Measurements from ENCODE around the gene RGS11.

RGS11 gene

DNA sequence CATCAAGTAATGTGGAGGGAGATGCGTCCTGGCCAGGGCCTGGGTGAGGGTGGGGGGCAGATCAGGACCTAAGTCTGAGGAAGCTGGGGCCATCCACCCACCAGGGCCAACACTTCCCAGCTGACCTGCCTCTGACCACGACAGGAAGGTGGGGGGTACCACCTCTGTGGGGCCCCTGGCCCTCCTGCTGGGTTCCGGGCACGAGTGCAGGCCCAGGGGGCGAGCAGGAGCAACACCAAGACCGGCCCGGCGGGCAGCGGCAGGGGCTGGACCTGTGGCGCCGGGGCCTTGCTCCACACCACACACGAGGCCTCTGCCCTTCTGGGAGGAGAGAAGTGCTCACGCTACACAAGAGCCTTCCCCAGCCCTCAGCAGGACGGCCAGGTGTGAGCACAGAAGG lies 20.5 kb upstream of the RGS11 start:
- DNase-seq: no peak

DNA sequence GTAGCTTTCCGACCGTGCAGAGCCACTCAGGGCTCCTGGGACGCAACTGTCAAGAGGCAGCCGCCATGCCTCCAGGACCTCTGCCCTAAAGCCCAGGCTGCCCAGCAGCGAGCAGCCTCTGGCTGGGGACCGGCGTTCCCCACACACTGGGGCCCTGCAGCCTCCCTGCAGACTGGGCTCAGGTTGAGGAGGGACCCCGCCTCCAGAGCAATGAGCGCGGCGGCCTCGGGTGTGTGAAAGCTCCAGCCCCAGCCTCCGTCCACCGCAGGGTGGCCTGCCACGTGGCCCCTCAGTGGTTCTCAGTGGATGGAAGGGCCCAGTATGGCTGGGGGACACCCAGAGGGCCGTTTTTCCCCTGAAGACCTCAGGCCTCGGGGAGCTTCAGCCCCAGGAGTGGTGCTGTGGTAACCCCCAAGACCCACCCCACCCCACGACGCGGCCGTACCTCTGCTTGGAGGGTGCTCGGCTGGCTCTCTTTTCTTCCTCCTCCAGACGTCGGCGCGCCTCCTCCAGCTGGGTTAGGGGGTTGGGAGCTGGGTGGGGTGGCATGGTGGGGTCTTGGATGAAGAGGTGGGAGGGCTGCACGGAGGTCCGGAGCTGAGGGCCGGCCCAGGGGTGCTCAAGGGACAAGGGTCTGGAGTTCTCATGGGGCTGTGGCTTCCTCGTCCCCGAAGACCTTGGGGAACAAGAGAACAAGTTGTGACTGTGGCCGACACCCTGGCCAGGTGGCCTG lies 17.5 kb upstream of the RGS11 start:
- DNase-seq: no peak

DNA sequence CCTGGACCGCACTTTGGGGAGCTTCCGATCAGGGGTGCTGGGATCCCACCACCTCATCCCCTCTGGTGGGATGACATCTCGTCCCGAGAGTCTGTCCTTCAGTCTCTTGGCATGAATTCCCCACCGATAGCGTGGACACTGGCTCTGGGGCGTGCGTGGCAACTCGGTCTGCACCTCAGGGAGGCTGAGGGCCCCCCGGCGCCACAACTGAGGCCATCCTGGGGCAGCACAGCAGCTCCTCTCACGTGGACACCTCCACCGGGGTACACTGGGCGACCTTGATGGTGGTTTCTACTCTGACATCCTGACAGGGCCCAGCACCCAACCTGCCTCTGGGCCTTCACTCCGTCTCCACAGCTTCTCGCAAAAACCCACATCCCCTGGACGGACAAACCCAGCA lies 15.8 kb upstream of the RGS11 start:
- no peak for DNase-seq

DNA sequence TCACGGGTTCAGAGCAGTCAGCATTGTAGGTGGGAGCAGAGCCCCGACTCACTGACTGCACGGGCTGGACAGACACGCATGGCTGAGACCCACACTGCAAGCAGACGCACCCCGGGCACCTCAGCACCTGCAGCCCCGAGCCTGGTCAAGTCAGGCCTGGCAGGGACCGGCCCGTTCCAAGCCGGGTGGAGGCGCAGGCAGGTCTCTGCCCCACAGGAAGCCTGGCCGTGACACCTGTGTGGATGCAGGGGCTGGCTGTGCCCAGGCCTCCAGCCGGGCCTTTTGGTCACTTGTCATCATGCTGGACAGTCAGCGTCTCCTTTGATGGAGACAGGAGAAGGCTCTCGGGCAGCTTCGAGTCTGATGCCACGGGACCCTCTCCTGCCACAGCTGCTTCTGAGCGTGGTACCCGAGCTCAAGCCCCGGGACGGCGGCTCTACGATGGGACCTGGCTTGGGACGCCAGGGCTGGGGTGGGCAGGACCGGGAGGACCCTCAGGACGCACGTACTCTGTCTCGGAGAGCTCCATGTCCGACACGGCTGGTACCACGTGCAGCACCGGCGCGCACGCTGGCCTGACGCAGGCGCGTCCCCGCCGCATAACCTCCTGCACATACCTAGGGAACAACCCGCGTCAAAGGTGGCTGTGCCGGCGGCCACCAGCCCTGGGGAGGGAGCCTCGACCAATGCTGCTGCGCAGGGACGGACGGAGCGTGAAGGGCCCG lies 15.1 kb upstream of the RGS11 start:
- no peak for DNase-seq

DNA sequence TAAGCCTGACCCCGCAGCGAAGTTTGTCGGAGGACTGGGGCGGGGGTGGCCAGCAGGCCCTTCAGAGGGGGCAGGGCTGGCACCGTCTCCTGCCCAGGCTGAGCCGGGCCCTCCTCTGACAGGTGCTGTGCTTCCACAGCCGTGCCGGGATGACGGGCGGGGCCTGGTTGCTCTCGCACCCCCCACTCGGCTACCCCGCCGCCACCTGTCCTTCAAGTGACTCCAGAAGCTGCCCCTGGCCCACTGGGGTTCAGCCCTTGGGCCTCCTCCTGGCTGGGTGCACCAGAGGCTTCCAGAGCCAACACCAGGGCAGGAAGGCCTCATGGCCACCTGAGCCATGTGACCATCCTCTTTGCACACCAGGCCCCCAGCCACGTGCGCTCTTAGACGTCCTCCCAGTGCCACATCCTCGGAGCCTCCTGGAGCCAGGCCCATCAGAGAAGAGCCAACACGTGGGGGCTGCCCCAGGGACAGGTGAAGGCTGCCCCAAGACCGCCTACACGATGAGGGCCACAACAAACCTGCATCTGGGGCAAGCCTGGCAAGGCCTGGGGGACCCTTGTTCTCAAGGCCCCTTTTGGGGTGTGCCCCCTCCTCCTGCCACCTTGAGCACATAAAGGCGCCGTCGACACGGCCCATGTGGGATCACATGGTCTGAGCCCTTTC lies 14.4 kb upstream of the RGS11 start:
- no peak for DNase-seq

DNA sequence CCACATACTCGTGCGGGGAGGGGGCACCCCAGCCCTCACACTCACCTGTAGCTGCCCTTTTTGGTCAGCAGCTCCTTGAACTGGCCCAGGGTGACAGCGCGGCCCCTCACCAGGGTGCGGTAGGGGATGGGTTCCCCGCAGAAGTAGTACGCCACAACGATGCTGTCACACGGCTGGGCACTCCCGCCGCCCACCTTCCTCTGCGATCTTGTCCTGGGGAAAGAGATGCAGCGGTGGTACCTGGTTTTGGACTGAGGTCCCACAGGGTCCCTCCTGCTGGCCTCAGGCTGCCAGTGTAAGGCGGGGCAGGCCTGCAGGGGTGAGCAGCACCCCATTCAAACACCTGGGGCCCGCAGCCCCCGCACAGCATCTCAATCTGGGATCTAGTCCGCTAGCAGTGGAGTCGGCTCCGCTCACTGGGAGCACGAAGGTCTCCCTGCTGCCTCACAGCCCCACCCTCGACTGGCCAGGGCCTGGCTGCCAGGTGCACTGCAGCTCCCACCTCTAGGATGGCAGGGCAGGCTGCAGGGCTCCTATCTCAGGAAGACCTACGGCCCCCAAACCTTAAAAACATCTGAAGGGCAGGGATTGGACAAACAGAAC lies 13.8 kb upstream of the RGS11 start:
- no peak for DNase-seq

DNA sequence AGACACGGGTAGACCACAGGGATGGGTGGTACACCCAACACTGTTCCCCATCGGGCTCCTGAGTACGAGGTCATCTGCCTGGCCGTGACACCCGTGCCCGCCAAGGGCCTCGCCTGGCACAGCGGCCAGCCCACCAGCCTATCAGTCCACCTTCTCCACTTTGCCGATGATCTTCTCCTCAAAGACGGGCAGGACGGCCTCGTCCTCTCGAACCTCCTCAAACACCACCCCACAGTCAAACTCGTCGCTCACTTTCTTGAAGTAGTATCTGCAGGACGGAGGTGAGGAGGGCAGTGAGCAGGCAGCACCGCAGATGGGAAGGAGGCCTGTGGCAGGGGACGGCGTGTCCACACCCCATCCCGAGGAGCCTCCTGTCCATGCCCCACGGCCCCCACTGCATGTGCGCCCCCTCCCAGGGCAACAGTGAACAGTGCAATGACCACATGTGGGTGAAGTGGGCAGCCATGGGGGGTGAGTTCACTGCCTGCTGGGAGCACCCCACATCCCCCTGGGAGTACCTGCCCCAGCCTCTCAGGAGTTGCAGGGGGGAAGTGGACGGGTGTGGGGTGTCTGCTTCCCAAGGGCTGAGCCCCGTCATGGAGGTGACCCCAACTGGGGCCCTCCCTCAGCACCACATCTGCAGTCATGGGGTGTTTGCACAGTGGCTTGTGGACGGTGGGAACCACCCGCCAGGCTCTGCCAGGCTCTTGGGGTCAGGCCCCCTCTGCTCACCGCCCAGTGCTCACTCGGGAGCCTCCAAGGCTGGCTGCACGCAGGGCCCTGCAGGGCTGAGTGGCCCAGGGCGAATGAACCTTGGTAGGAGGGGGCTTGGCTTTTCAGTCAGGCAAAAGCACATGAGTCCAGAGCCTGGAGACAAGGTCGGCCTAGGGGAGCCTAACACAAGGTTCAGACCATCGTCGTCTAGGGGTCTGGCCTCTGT lies 12.5 kb upstream of the RGS11 start:
- no peak for DNase-seq

DNA sequence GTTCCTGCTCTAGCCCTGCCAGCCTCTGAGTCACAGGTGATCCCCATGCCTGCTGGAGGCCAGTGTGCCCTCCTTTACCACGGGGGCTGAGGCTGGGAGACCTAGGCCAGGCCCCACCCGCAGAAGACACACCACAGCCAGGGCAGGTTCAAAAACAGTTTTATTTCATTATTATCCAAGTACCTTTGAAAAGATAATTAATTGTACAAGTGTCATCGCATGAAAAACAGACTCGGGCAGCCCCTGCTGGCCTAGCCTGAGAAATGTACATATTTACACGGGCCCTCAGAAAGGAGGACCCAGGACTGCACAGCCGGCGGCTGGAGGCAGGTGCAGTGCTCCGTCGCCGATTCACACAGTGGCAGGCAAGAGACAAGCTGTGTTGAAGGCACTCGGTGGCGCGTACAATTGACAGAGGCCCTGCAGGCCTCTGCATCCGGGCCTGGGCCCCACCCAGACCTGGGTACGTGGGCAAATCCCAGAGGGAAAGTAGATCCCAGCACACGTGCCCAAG lies 11.6 kb upstream of the RGS11 start:
- DNase-seq: no peak

DNA sequence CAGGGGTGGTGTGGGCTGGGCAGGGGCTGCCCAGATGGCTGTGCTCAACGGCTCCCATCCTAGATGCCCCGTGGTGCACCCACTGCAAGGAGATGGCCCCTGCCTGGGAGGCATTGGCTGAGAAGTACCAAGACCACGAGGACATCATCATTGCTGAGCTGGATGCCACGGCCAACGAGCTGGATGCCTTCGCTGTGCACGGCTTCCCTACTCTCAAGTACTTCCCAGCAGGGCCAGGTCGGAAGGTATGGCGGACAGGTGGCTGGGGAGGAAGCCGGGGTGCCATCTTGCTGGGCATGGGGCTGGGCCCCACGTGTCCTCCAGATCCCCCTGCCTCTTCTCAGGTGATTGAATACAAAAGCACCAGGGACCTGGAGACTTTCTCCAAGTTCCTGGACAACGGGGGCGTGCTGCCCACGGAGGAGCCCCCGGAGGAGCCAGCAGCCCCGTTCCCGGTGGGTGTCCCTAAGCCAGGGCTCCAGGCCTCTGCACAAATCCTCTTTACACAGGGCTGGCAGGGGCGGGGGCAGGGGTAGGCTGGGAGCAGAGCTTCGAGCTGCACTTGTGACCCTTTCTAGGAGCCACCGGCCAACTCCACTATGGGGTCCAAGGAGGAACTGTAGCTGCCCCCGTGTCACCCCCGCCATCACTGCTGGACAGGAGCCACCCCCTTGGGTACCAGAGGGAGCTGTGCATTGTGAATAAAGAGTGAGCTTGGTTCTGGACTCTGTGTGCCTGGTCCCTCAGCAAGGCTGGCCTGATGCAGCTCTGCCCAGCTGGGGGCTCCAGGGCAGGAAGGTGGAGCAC lies 10.9 kb upstream of the RGS11 start:
- DNase-seq: no peak

DNA sequence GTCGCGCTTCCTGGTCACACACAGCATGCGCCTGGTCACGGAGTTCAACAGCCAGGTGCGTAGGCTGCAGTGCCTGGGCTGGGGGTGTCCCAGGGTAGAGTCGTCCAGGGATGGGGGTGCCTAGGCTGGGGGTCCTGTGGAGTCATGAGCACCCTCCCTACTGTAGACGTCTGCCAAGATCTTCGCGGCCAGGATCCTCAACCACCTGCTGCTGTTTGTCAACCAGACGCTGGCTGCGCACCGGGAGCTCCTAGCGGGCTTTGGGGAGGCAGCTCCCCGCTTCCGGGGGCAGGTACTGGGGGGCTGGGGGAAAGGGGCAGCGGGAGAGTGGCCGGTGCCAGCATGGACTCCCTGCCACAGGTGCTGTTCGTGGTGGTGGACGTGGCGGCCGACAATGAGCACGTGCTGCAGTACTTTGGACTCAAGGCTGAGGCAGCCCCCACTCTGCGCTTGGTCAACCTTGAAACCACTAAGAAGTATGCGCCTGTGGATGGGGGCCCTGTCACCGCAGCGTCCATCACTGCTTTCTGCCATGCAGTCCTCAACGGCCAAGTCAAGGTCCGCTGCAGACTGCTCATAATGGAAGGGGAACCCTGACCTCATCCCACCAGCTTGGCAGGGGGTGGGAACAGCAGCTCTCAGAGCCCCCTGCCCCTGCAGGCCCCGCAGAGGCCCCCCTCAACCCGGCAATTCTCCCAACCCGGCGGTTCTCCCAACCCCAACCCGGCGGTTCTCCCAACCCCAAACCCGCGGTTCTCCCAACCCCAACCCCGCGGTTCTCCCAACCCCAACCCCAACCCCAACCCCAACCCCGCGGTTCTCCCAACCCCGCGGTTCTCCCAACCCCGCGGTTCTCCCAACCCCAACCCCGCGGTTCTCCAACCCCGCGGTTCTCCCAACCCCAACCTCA lies 9.7 kb upstream of the RGS11 start:
- DNase-seq: no peak

DNA sequence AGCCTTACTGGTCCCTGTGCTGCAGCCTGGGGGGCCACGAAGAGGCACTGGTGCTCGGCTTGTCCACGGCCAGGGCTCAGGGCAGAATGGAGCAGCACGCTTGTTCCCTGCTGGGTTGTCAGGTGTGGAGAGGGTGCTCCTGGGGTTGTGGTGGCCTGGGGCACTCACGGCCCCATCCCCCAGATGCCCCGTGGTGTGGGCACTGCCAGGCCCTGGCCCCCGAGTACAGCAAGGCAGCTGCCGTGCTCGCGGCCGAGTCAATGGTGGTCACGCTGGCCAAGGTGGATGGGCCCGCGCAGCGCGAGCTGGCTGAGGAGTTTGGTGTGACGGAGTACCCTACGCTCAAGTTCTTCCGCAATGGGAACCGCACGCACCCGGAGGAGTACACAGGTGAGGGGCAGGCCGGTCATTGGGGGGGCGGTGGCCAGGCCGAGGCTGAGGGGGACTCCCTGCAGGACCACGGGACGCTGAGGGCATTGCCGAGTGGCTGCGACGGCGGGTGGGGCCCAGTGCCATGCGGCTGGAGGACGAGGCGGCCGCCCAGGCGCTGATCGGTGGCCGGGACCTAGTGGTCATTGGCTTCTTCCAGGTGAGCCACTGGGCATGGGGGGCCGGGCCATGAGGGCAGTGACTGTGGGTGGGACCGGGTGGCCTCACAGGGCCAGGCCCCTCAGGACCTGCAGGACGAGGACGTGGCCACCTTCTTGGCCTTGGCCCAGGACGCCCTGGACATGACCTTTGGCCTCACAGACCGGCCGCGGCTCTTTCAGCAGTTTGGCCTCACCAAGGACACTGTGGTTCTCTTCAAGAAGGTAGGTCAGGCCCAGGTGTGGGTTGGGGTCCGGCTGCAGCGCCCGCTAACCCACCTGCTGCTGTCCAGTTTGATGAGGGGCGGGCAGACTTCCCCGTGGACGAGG lies 8.7 kb upstream of the RGS11 start:
- no peak for DNase-seq

DNA sequence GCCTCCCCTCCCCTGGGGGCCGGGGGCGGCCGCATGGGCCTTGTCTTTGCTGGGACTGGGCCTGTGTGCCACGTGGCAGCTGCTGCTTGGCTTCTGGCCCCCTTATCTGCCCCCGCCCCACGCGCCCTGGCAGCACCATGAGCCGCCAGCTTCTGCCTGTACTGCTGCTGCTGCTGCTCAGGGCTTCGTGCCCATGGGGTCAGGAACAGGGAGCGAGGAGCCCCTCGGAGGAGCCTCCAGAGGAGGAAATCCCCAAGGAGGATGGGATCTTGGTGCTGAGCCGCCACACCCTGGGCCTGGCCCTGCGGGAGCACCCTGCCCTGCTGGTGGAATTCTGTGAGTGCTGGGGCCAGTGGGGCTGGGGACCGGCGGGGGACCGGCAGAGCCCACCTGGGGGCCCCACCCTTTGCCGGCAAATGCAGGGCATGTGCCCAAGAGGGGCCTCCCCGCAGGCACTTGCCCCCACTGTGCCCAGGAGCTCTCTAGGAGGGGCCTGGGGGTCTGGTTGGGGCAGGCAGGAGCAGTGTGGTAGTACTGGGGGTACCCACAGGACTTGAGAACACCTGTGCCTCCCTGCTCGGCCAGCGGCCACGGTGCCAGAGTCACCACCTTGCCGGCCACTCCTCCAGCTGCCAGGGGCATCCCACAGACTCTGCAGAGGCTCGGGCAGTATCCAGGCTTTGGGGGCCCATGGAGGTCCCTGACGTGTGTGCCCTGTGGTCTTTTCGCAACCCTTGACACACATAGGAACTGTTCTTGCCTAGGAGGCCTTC lies 7.5 kb upstream of the RGS11 start, which contains the start of gene PDIA2:
PDIA2 (plus strand) TSS at position 132 of the 773 bp plus-strand sequence; CDS start at position 138, 6 bp downstream.
- no peak for DNase-seq

DNA sequence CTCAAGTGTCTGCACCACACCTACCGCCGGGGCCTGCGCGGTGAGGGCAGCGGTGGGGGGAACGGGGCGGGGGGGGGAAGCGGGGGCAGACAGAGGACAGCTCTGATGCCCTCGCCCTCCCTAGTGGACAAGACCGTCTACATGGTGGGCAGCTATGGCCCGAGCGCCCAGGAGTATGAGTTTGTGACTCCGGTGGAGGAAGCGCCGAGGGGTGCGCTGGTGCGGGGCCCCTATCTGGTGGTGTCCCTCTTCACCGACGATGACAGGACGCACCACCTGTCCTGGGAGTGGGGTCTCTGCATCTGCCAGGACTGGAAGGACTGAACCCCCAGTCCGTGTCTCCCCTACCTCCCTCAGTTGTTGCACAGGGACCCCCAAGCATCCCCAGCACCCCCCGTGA lies 6.7 kb upstream of the RGS11 start:
- DNase-seq: no peak

DNA sequence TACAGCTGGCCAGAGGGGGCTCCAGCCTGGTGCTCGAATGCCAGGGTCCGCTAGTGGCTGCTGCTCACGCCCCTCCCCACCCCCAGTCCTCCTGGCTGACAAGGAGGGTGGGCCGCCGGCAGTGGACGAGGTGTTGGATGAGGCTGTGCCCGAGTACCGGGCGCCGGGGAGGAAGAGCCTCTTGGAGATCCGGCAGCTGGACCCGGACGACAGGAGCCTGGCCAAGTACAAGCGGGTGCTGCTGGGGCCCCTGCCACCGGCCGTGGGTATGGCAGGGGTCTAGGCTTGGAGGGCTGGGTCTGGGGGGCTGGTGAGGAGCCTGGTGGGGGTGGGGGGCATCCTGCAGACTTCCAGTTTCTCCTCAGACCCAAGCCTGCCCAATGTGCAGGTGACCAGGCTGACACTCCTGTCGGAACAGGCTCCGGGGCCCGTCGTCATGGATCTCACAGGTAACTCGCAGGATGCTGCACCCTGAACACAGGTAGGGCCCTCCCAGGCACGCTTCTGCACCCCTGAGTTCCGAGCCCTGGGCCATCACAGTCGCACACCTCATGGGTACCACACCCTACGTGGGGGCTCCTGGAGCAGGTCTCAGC lies 6.0 kb upstream of the RGS11 start:
- DNase-seq: no peak

DNA sequence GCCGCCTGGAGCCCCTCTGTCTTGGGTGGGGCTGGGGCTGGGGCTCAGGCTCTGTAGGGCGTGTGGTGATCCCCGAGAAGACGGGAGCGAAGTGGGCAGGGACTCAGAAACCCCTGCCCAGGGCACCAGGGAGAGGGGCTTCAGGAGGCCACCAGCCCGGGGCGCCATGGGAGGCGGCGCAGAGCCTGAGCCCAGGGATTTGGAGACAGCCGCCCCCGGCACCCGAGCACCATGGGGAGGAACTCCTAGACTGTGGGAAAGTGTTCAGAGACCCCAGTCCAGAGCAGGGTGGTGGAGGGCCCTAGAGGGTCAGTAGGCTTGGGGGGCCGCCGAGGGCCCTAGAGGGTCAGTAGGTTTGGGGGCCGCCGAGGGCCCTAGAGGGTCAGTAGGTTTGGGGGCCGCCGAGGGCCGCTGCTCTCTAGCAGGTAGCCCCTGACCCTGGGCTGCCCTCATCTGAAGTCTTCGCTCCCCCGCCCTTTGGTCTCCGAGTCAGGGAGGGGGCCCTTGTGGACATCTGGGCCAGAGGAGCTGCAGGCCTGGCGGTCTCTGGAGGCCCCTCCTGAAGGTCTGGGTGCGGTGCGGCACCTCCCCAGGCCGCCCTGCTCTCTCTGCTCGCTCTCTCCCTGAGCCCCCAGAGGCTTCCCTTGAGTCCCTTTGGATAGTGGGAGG lies 5.4 kb upstream of the RGS11 start:
- no peak for DNase-seq

DNA sequence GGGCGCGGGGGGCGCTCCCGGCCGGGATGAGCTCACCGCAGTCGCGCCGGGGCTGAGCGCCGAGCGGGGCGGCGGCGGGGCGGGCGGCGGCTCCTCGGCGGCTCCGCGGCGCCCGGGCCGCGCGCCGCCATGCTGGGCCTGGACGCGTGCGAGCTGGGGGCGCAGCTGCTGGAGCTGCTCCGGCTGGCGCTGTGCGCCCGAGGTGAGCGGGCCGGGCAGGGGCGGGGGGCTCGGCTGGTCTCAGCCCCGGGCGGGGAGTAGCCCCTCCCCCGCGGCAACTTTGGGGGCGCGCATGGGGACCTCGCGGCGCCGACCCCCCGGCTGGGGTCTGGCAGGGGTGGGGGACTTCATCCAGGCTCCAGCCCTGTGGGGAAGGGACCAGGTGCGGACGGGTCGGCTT lies 4.8 kb upstream of the RGS11 start, which contains the start of gene ARHGDIG:
ARHGDIG (plus strand) TSS at position 40 of the 400 bp plus-strand sequence; CDS start at position 130, 90 bp downstream.
- no peak for DNase-seq

DNA sequence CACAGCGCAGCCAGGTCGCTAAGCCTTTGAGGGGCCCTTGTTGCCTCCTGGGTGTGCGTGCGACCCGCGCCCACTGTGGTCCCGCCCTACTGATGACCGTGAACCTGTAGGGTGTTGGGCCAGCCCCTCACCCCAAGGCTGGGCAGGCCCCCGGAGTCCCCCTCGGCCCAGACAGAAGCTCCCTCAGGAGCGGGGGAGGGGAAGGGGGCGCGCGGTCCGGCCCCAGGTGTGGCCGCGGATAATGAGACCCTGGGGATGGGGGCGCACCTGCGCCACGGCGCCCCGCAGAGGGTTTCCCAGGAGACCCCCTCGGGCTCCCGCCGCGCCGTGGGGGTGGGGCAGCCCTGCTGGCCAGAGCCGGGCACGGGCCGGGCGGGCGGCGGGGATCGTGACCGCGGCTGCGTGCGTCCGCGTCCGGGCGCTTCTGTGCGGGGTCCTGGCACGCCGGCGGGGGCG lies 4.3 kb upstream of the RGS11 start:
- no peak for DNase-seq

Data from activated CD4-positive, CD25-positive, alpha-beta regulatory T cell treated with anti-CD3 and anti-CD28 coated beads, Interleukin-2, amount 50 U/mL, for 72 hours (primary cell).